A549 (cell line): Measurements from ENCODE around the gene TMEM145. TPM values are rescaled to one million over a fixed set of nuclear protein-coding genes. Genes with fewer than 3 reads are reported as not detected.
A peak's percentile ranks its signal among the peaks of the same experiment; 100 is the strongest.

Experiments used
- ATAC-seq, 2 experiments: fragments of 200-7000 bp in 1 of 2; fragments of >200 bp in 1 of 2; cut with Nextera tagmentation in 1 of 2; cut with Tn5 transposase in 1 of 2; 3 replicates each; pipeline versions ENCODE4 v1.8.0 to v1.9.1; 2018 to 2020; ENCODE audit warnings: mild to moderate bottlenecking in 1 of 2, moderate library complexity in 1 of 2
- CTCF ChIA-PET: fragments of 300-600 bp; sonication (Branson Sonifier 250); formaldehyde crosslinking; extraction: SDS; loops from one replicate; lab custom pipeline; 2021; ENCODE audit warnings: antibody characterized with exemption, inconsistent platforms; lab: Yijun Ruan, JAX
- POLR2A ChIA-PET: fragments of 350-600 bp; formaldehyde crosslinking; extraction: SDS; loops from one replicate; lab custom pipeline; 2021; ENCODE audit warnings: antibody characterized with exemption, inconsistent platforms; lab: Yijun Ruan, JAX
- DNase-seq, 2 experiments: peaks; one replicate each; pipeline versions ENCODE4 v3.0.0 to v3.0.0-alpha.2; 2011 to 2016; ENCODE audit warnings: low read depth in 1 of 2, low spot score in 1 of 2
- FAIRE-seq: peaks from 2 replicates; lab custom pipeline; 2011; peaks lifted over from hg19 to GRCh38; lab: Jason Lieb, UNC
- H3K27ac ChIP-seq, 2 experiments: fragments of >200 bp; sonication (Bioruptor Twin); formaldehyde crosslinking; 3 replicates each; pipeline ENCODE4 v1.5.1; 2016 to 2017
- H3K4me1 ChIP-seq: fragments of >200 bp; sonication (Bioruptor Twin); formaldehyde crosslinking; 3 replicates; pipeline ENCODE4 v1.6.1; 2016
- H3K4me2 ChIP-seq: fragments of >200 bp; sonication (Bioruptor Twin); formaldehyde crosslinking; 3 replicates; pipeline ENCODE4 v1.6.1; 2016
- H3K4me3 ChIP-seq: fragments of >200 bp; sonication (Bioruptor Twin); formaldehyde crosslinking; 3 replicates; pipeline ENCODE4 v1.5.1; 2016
- H3K9me3 ChIP-seq: fragments of >200 bp; sonication (Bioruptor Twin); formaldehyde crosslinking; 3 replicates; pipeline ENCODE4 v1.6.1; 2016
- CBX2 ChIP-seq: fragments of 200-600 bp; sonication (generic); IDR thresholded peaks from 2 replicates; pipeline ENCODE4 v1.6.1; 2016; ENCODE audit warnings: low read depth, mild to moderate bottlenecking, borderline replicate concordance
- CHD4 ChIP-seq: fragments of 200-600 bp; sonication (generic); IDR thresholded peaks from 2 replicates; pipeline ENCODE4 v1.6.1; 2016; ENCODE audit warnings: antibody characterized with exemption, mild to moderate bottlenecking, borderline replicate concordance
- EHF ChIP-seq: fragments of 250-450 bp; sonication (Bioruptor Pico); IDR thresholded peaks from 2 replicates; pipeline ENCODE4 v1.5.0; 2020; ENCODE audit warnings: mild to moderate bottlenecking
- ELK1 ChIP-seq: fragments of 150-350 bp; IDR thresholded peaks from 2 replicates; pipeline ENCODE4 v1.6.1; 2014; ENCODE audit warnings: low read depth, mild to moderate bottlenecking, low read length
- EP300 ChIP-seq, 2 experiments: fragments of >200 bp; sonication (Bioruptor Twin); formaldehyde crosslinking; IDR thresholded peaks; 2 replicates in 1 of 2; 3 replicates in 1 of 2; pipeline ENCODE4 v1.6.1; 2016 to 2017
- FOSB ChIP-seq: fragments of 250-450 bp; sonication (Bioruptor Pico); IDR thresholded peaks from 2 replicates; pipeline ENCODE4 v1.5.0; 2020; ENCODE audit warnings: mild to moderate bottlenecking, moderate library complexity
- FOSL2 ChIP-seq, 2 experiments: fragments of 450-650 bp in 1 of 2; fragments of >200 bp in 1 of 2; sonication (Bioruptor Twin) in 1 of 2; formaldehyde crosslinking; IDR thresholded peaks; 2 replicates each; pipeline versions ENCODE4 v1.5.0 to v1.6.1; 2016 to 2020; ENCODE audit warnings: mild to moderate bottlenecking in 1 of 2, moderate library complexity in 1 of 2
- GATA3 ChIP-seq: IDR thresholded peaks from 2 replicates; pipeline ENCODE4 v1.6.1; 2012; ENCODE audit warnings: borderline replicate concordance
- HDAC2 ChIP-seq: fragments of 200-600 bp; sonication (generic); IDR thresholded peaks from 2 replicates; pipeline ENCODE4 v1.6.1; 2016
- HOXB13 ChIP-seq: fragments of 250-450 bp; sonication (Bioruptor Pico); IDR thresholded peaks from 2 replicates; pipeline ENCODE4 v1.5.0; 2020; ENCODE audit warnings: low read depth, mild to moderate bottlenecking, moderate library complexity
- JUN ChIP-seq, 2 experiments: fragments of >200 bp; sonication (Bioruptor Twin); formaldehyde crosslinking; IDR thresholded peaks; 2 replicates in 1 of 2; 3 replicates in 1 of 2; pipeline ENCODE4 v1.6.1; 2016 to 2017
- NFE2L2 ChIP-seq: fragments of 150-350 bp; conservative IDR thresholded peaks from 2 replicates; pipeline ENCODE4 v1.6.1; 2014; ENCODE audit warnings: low read length
- PHF8 ChIP-seq: fragments of 200-600 bp; sonication (generic); IDR thresholded peaks from 2 replicates; pipeline ENCODE4 v1.6.1; 2016; ENCODE audit warnings: low read depth, mild to moderate bottlenecking, antibody characterized with exemption, moderate library complexity, borderline replicate concordance
- RAD21 ChIP-seq, 2 experiments: fragments of >200 bp in 1 of 2; sonication (Bioruptor Twin) in 1 of 2; formaldehyde crosslinking in 1 of 2; IDR thresholded peaks in 1 of 2; conservative IDR thresholded peaks in 1 of 2; 2 replicates in 1 of 2; 3 replicates in 1 of 2; pipeline ENCODE4 v1.6.1; 2012 to 2018; ENCODE audit warnings: inconsistent platforms in 1 of 2
- RCOR1 ChIP-seq: fragments of 150-350 bp; IDR thresholded peaks from 2 replicates; pipeline ENCODE4 v1.6.1; 2014; ENCODE audit warnings: antibody characterized with exemption, low read length, low read depth
- SMC3 ChIP-seq: fragments of >200 bp; sonication (Bioruptor Twin); formaldehyde crosslinking; IDR thresholded peaks from 3 replicates; pipeline ENCODE4 v1.6.1; 2018; ENCODE audit warnings: inconsistent platforms
- TFCP2L1 ChIP-seq: fragments of 250-450 bp; sonication (Bioruptor Pico); IDR thresholded peaks from 2 replicates; pipeline ENCODE4 v1.5.0; 2021; ENCODE audit warnings: mild to moderate bottlenecking
- TP53 ChIP-seq: fragments of 250-450 bp; sonication (Bioruptor Pico); IDR thresholded peaks from 2 replicates; pipeline ENCODE4 v1.5.0; 2021; ENCODE audit warnings: mild to moderate bottlenecking, moderate library complexity
- USF2 ChIP-seq: fragments of 450-650 bp; IDR thresholded peaks from 2 replicates; pipeline ENCODE4 v1.6.1; 2014; ENCODE audit warnings: antibody characterized with exemption
- ZFP36 ChIP-seq: fragments of 450-650 bp; IDR thresholded peaks from 2 replicates; pipeline ENCODE4 v1.6.1; 2014; ENCODE audit warnings: borderline replicate concordance; ENCODE audit not compliant: partially characterized antibody
- ZNF302 ChIP-seq: fragments of 250-450 bp; sonication (Bioruptor Pico); IDR thresholded peaks from 2 replicates; pipeline ENCODE4 v1.9.0; 2021; ENCODE audit warnings: inconsistent platforms, mild to moderate bottlenecking, moderate library complexity
- ZSCAN20 ChIP-seq: fragments of 250-450 bp; sonication (Bioruptor Pico); IDR thresholded peaks from 2 replicates; pipeline ENCODE4 v1.8.0; 2022; ENCODE audit warnings: mild to moderate bottlenecking, moderate library complexity
- WGBS: methylation state at CpG from one replicate; pipeline ENCODE4 v1.1.6; 2017; ENCODE audit errors: missing lambda C conversion rate; 5-methylcytosine and 5-hydroxymethylcytosine counted together
- polyA plus RNA-seq, 4 experiments: library from polyadenylated mRNA; depleted of rRNA in 3 of 4; stranded (reverse); fragments of >200 nt; fragmentation: RNase III in 1 of 4; extraction: RNeasy Plus Mini Kit Qiagen cat#74134 plus additional on column Dnase treatment in 1 of 4; gene quantifications; 2 replicates in 3 of 4; 3 replicates in 1 of 4; pipeline ENCODE4 v1.2.3, GENCODE V29; 2011 to 2017
- TF ChIP-seq, protein P1 (sequence below): fragments of 200-600 bp; sonication (generic); IDR thresholded peaks from 2 replicates; pipeline ENCODE4 v1.6.1; 2016; ENCODE audit warnings: antibody characterized with exemption, mild to moderate bottlenecking, moderate library complexity

Gene TMEM145
- polyA plus RNA-seq, 2 of the 4 experiments (the other 2 are of a cell fraction), result 0.71 to 3.6 TPM

DNA sequence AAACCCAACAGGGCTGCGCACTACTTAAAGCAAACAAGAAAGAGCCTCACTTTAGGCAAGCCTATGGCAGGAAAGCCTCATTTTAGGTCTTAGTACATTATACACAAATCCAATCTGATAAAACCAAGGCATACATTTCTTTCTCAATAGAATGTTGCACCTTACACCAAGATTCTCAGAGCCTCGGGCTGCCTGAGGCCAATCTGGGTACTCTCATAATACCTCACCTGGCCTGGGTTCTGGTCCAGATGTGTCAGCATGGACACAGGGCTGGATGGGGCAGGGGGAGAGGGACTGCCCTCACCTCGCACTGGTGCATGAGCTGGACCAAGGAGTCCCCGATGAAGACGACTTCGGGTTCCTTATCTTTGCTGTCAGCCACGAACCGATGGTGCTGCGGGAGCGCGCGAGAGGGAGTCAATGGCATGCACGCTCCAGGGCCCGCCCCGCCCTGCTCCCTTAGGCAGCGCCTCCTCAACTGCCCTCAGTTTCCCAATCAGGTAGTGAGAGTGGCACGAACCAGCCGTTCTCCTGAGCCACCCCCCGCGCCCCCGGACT, 11.4 kb upstream of the TMEM145 start, which contains the start of gene PRR19 (continued):
- no peak for TF ChIP-seq ELK1
- no peak for TF ChIP-seq ZFP36
- TF ChIP-seq, all 56 proteins: peak for 0

DNA sequence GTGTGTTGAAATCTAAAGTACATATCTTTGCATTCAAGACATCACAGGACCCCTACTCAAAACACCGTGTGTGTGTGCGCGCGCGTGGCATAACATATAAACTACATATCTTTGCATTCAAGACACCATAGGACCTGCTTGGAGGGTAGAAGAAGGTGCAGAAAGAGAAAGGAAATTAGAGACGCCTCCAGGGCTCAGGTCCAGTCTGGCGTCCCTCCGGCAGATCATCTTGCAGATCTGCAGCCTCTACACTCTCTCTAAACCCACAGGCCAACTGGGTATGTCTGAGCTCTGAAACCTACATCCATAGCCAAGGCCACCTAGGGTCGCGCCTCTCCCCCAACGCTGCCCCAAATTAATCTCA, 10.0 kb upstream of the TMEM145 start:
- ChIA-PET CTCF (interaction anchor here (1.0 to 23.7 kb wide), 7 partner anchors 12 to 194 kb away, joined by 3 to 616 read pairs (median 6); partner anchors contain the start of genes GSK3A and TMEM145), POLR2A (interaction anchor here (0.5 to 1.3 kb wide), 9 partner anchors 20 to 189 kb away, joined by 3 to 13 read pairs (median 5); partner anchors contain the start of gene GSK3A)
- DNase-seq (no peak), ATAC-seq (no peak), FAIRE-seq (peak; percentile 72)
- no peak; the same call in 1 of the 2 replicates for TF ChIP-seq RCOR1
- no peak for TF ChIP-seq RAD21 (conservative IDR thresholded peaks at IDR 0.05 in 1 of 2, IDR thresholded peaks at IDR 0.05 in 1 of 2)
- no peak for TF ChIP-seq FOSL2 (IDR thresholded peaks at IDR 0.05)
- TF ChIP-seq FOSL2 (CRISPR knock-in tag; IDR thresholded peaks at IDR 0.05), result no peak
- no peak for TF ChIP-seq EHF (CRISPR knock-in tag)
- no peak for TF ChIP-seq GATA3
- TF ChIP-seq USF2, result no peak
- no peak for TF ChIP-seq SMC3
- TF ChIP-seq EP300 (IDR thresholded peaks at IDR 0.05), result no peak
- TF ChIP-seq TFCP2L1, result no peak
- no peak for TF ChIP-seq PHF8
- no peak for TF ChIP-seq HOXB13
- TF ChIP-seq JUN (IDR thresholded peaks at IDR 0.05), result no peak
- no peak for TF ChIP-seq FOSB (CRISPR knock-in tag)
- no peak for TF ChIP-seq ZNF302 (CRISPR knock-in tag)
- no peak for TF ChIP-seq ZSCAN20 (CRISPR knock-in tag)
- no peak for TF ChIP-seq ZFP36
- TF ChIP-seq HDAC2, result no peak
- peak overlapping the region; percentile 74 to 85 for H3K27ac ChIP-seq
- peak overlapping the region; percentile 65 for H3K4me3 ChIP-seq
- peaks cover 19% of the 10 kb centered on the region for H3K4me1 ChIP-seq
- 90% methylated on average over 11 of the region's 11 CpGs for WGBS
- peak overlapping the region; percentile 90 for H3K4me2 ChIP-seq
- no peaks in the 10 kb centered on the region for H3K9me3 ChIP-seq

GRCh38 chr19:42303876-42304275, 9.2 kb upstream of the TMEM145 start:
- H3K4me2 ChIP-seq, result no peak overlapping the region
- H3K9me3 ChIP-seq, result no peaks in the 10 kb centered on the region
- FAIRE-seq (peak; percentile 68), ATAC-seq (no peak)
- WGBS, result 89% methylated on average over 8 of the region's 8 CpGs
- no peak for TF ChIP-seq CHD4
- TF ChIP-seq, protein P1, sequence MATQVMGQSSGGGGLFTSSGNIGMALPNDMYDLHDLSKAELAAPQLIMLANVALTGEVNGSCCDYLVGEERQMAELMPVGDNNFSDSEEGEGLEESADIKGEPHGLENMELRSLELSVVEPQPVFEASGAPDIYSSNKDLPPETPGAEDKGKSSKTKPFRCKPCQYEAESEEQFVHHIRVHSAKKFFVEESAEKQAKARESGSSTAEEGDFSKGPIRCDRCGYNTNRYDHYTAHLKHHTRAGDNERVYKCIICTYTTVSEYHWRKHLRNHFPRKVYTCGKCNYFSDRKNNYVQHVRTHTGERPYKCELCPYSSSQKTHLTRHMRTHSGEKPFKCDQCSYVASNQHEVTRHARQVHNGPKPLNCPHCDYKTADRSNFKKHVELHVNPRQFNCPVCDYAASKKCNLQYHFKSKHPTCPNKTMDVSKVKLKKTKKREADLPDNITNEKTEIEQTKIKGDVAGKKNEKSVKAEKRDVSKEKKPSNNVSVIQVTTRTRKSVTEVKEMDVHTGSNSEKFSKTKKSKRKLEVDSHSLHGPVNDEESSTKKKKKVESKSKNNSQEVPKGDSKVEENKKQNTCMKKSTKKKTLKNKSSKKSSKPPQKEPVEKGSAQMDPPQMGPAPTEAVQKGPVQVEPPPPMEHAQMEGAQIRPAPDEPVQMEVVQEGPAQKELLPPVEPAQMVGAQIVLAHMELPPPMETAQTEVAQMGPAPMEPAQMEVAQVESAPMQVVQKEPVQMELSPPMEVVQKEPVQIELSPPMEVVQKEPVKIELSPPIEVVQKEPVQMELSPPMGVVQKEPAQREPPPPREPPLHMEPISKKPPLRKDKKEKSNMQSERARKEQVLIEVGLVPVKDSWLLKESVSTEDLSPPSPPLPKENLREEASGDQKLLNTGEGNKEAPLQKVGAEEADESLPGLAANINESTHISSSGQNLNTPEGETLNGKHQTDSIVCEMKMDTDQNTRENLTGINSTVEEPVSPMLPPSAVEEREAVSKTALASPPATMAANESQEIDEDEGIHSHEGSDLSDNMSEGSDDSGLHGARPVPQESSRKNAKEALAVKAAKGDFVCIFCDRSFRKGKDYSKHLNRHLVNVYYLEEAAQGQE, result no peak
- TF ChIP-seq CBX2, result no peak
- TF ChIP-seq TP53 (CRISPR knock-in tag), result no peak
- TF ChIP-seq JUN (IDR thresholded peaks at IDR 0.05), result no peak
- no peak for TF ChIP-seq NFE2L2
- no peak for TF ChIP-seq RCOR1
- TF ChIP-seq, all 56 proteins: peak for 0
- ChIA-PET POLR2A (no interaction called here), CTCF (interaction anchor here (0.6 to 23.7 kb wide), 9 partner anchors 11 to 398 kb away, joined by 3 to 616 read pairs (median 5); partner anchors contain the start of genes GSK3A, POU2F2 and TMEM145)
- DNase-seq, result no peak
- H3K4me1 ChIP-seq, result peaks cover 19% of the 10 kb centered on the region
- no peak overlapping the region for H3K4me3 ChIP-seq
- peak overlapping the region in 1 of 2 experiments; percentile 85; a peak in 3 of 6 replicates for H3K27ac ChIP-seq
